ENCODE data around the gene BTRC. TPM values are rescaled to one million over a fixed set of nuclear protein-coding genes. Genes with fewer than 3 reads are reported as not detected.

The BTRC gene
- total RNA-seq, 1 experiment from 2014 or later = 29.1 TPM

GRCh38 chr10:101393378-101393777, 39.4 kb downstream of the BTRC start:
- no peak for ATAC-seq
- TF ChIP-seq ATF3 (IDR thresholded peaks at IDR 0.05) = no peak
- no peak for TF ChIP-seq REST (IDR thresholded peaks at IDR 0.05; ENCODE audit: low read depth)
- no peak for TF ChIP-seq CBX3 (IDR thresholded peaks at IDR 0.05; ENCODE audit: low read depth)
- TF ChIP-seq FOSL1 (IDR thresholded peaks at IDR 0.05; ENCODE audit: low read depth) = no peak
- TF ChIP-seq EZH2phosphoT487 (IDR thresholded peaks at IDR 0.05; ENCODE audit: borderline replicate concordance) = no peak
- TF ChIP-seq EZH2 (IDR thresholded peaks at IDR 0.05) = no peak
- no peak for TF ChIP-seq ZBTB33 (IDR thresholded peaks at IDR 0.05; ENCODE audit: extremely low read depth, insufficient replicate concordance, low read length)
- no peak for TF ChIP-seq CEBPB (IDR thresholded peaks at IDR 0.05; ENCODE audit: low read depth)
- H4K20me1 ChIP-seq (ENCODE audit: insufficient read depth) = no peaks in the 10 kb centered on the region
- H3K79me2 ChIP-seq (ENCODE audit: insufficient read depth, low read length) = no peaks in the 10 kb centered on the region
- H3K9me3 ChIP-seq (ENCODE audit: control insufficient read depth in 1 of 2, insufficient read depth in 1 of 2, low read depth in 1 of 2, low read length in 2 of 2) = no peaks in the 10 kb centered on the region
- intact Hi-C loops (cut with micrococcal nuclease) = no loop called here
- H3K9me2 ChIP-seq (ENCODE audit: insufficient read depth) = no peaks in the 10 kb centered on the region
- no peak overlapping the region for H3K4me2 ChIP-seq (ENCODE audit: low read length)
- ChIA-PET RAD21 (ENCODE audit: low non-redundant PET in 1 of 2, low total read pairs in 2 of 2, uncharacterized antibody in 2 of 2, unreplicated experiment in 2 of 2) (no interaction called here), CTCF (no interaction called here), POLR2A (no interaction called here)
- no peaks in the 10 kb centered on the region for H3K4me1 ChIP-seq (ENCODE audit: control insufficient read depth in 1 of 2, insufficient read depth in 2 of 2, low read length in 2 of 2)
- H3K27ac ChIP-seq (ENCODE audit: low read depth, low read length) = no peak overlapping the region
- no peak for DNase-seq (ENCODE audit: low read depth, low spot score)
- H3K36me3 ChIP-seq (ENCODE audit: control insufficient read depth in 1 of 2, insufficient read depth in 2 of 2, low read length in 2 of 2) = no peaks in the 10 kb centered on the region
- H3K9ac ChIP-seq (ENCODE audit: low read length) = no peak overlapping the region
- H3K4me3 ChIP-seq (replicated peaks in 1 of 2; ENCODE audit: low read depth in 1 of 2, low read length in 2 of 2) = no peak overlapping the region
- no peak overlapping the region for H2AFZ ChIP-seq (ENCODE audit: low read depth, low read length, poor library complexity, severe bottlenecking)
- no TSS peak for BruUV-seq (replicated peaks)
- H3K27me3 ChIP-seq (ENCODE audit: insufficient read depth, low read length) = no peaks in the 10 kb centered on the region

Data from HCT116 (cell line).